Heart left ventricle (tissue), 16 donors: ENCODE measurements around the gene STPG4. TPM values are rescaled to one million over a fixed set of nuclear protein-coding genes. Genes with fewer than 3 reads are reported as not detected.
"Not testable (repeated sequence)": the region's sequence is repeated elsewhere in the genome, so short reads cannot be mapped to it uniquely, and the experiment has no call there.

Experiments used
- ATAC-seq, 4 donors: fragments of 200-7000 bp; cut with Tn5 transposase; one replicate each; pipeline ENCODE4 v1.9.1; 2020 to 2022; ENCODE audit warnings: moderate library complexity in 4 of 4, mild to moderate bottlenecking in 3 of 4, moderate number of reproducible peaks in 1 of 4
- DNase-seq, 5 donors: peaks; one replicate each; pipeline ENCODE4 v3.0.0-alpha.2; 2020
- H3K27ac ChIP-seq, 12 donors: fragments of 200-600 bp; sonication (generic) in 4 of 12; one replicate each; pipeline versions ENCODE4 v1.5.0 to v1.8.0; 2016 to 2022; ENCODE audit warnings: mild to moderate bottlenecking in 2 of 12
- H3K27me3 ChIP-seq, 9 donors: fragments of 200-600 bp; sonication (generic) in 2 of 9; one replicate each; pipeline versions ENCODE4 v1.5.1 to v1.8.0; 2016 to 2022; ENCODE audit warnings: mild to moderate bottlenecking in 3 of 9
- H3K36me3 ChIP-seq, 9 donors: fragments of 200-600 bp; sonication (generic) in 2 of 9; one replicate each; pipeline versions ENCODE4 v1.5.0 to v1.8.0; 2018 to 2022; ENCODE audit warnings: mild to moderate bottlenecking in 2 of 9
- H3K4me1 ChIP-seq, 12 donors: fragments of 200-600 bp; sonication (generic) in 4 of 12; one replicate each; pipeline versions ENCODE4 v1.5.0 to v1.8.0; 2016 to 2022; ENCODE audit warnings: mild to moderate bottlenecking in 3 of 12
- H3K4me3 ChIP-seq, 12 donors: fragments of 200-600 bp; sonication (generic) in 4 of 12; one replicate each; pipeline versions ENCODE4 v1.5.0 to v1.8.0; 2017 to 2022; ENCODE audit warnings: mild to moderate bottlenecking in 9 of 12, moderate library complexity in 4 of 12
- H3K9me3 ChIP-seq, 12 donors: fragments of 200-600 bp; sonication (generic) in 4 of 12; one replicate each; pipeline versions ENCODE4 v1.5.0 to v1.8.0; 2016 to 2022; ENCODE audit warnings: mild to moderate bottlenecking in 1 of 12
- CTCF ChIP-seq, 12 donors: fragments of 200-600 bp; sonication (generic) in 4 of 12; IDR thresholded peaks; one replicate each; pipeline versions ENCODE4 v1.5.0 to v1.8.0; 2018 to 2022; ENCODE audit warnings: antibody characterized with exemption in 12 of 12, mild to moderate bottlenecking in 5 of 12
- POLR2A ChIP-seq, 2 donors: fragments of 450-650 bp; IDR thresholded peaks; one replicate each; pipeline ENCODE4 v1.6.1; 2017; ENCODE audit warnings: antibody characterized with exemption in 2 of 2, mild to moderate bottlenecking in 2 of 2, moderate library complexity in 2 of 2
- WGBS, 4 donors: extraction: QIAGEN DNeasy Blood & Tissue Kit in 2 of 4; methylation state at CpG; one replicate each; pipeline versions ENCODE4 v1.1.5 to v1.1.7; 2013 to 2018; 5-methylcytosine and 5-hydroxymethylcytosine counted together
- intact Hi-C, 10 donors: fragments of 100-400 bp; cut with DNase I; formaldehyde crosslinking; loops; one replicate each; pipeline versions ENCODE4 v1.11.1 to v1.14.2; 2022
- polyA plus RNA-seq, 2 donors: library from polyadenylated mRNA; stranded (reverse); fragments of 200-250 nt; gene quantifications; one replicate each; pipeline ENCODE4 v1.2.3, GENCODE V29; 2013
- total RNA-seq, 9 donors: library from RNA; depleted of rRNA in 2 of 9; stranded (reverse); fragments of >200 nt in 2 of 9; fragmentation: NEBNext Ultra II Directional in 3 of 9; extraction: Animal tissue kit (Norgen Biotek cat#: 25700) in 3 of 9; gene quantifications; one replicate each; pipeline versions ENCODE4 v1.1.0 to v1.2.4, GENCODE V29; 2016 to 2023
- donor health status: ischemic (EF 13 %, LVEDD 7.1; RV severe dilation, severe dysfunction).
- donor health status: healthy with polysubstance abuse.
- donor health status: DM: no; HTN: yes; CAD: no.
- donor health status: DM: no; HTN: no; CAD: no.
- donor health status: ischemic (EF 25% LVEDD 6.9; RV normal size, moderate dysfunction).
- donor health status: ischemic (EF 25% LVEDD 5.7; RV mildly dilated, moderate dysfunction).
- donor health status: healthy.
- donor health status: DM: yes; HTN: yes; CAD: no.
- donor health status: ischemic (EF 35%, LVEDD 5.7; RV mildly dilated, moderate dysfunction).
- donor health status: nonischemic (EF 11% LVEDD 7.7; RV severe dilation, severe dysfunction).
- donor health status: DM: yes; HTN: yes; CAD: no.
- donor health status: PGD.
- donor health status: ischemic (EF 29% LVEDD 5.4; RV normal size, mild dysfunction).
- donor health status: nonischemic (EF 23%, LVEDD 6.1; RV moderate dilation, normal function).

Gene STPG4
- total and polyA plus RNA-seq, 11 donors: 0.52 TPM; not detected in 10

DNA sequence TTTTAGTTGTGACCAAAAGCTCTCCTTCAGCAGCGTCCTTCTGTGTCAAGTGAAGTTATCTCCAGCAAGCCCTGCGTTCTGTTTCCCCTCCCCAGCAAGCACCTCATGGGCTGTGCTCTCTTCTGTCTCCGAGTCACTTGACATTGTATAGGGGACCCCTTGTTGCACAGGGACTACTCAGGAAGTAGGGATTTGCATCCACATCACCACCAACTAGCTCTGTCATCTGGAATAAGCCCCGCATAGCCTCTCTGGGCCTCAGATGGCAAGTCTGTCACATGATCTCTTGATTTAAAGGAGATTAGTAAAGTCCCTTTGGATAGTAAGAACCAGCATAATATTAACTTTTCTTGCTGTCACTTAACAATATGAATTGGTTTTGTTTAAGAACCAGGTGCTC lies 32.0 kb upstream of the STPG4 start:
- H3K4me3 ChIP-seq: no peak overlapping the region
- H3K27ac ChIP-seq: no peak overlapping the region
- no peak for ATAC-seq
- H3K27me3 ChIP-seq: no peaks in the 10 kb centered on the region
- intact Hi-C loops: no loop called here
- 90 to 94% (median 92%) methylated on average over 4 of the region's 4 CpGs for WGBS, 4 donors
- H3K4me1 ChIP-seq: peaks cover 0 to 10% (median 0%) of the 10 kb centered on the region in 12 donors
- H3K9me3 ChIP-seq: no peaks in the 10 kb centered on the region
- TF ChIP-seq POLR2A (IDR thresholded peaks at IDR 0.05) (no peak), CTCF (IDR thresholded peaks at IDR 0.05) (no peak)
- H3K36me3 ChIP-seq: no peaks in the 10 kb centered on the region
- no peak for DNase-seq

DNA sequence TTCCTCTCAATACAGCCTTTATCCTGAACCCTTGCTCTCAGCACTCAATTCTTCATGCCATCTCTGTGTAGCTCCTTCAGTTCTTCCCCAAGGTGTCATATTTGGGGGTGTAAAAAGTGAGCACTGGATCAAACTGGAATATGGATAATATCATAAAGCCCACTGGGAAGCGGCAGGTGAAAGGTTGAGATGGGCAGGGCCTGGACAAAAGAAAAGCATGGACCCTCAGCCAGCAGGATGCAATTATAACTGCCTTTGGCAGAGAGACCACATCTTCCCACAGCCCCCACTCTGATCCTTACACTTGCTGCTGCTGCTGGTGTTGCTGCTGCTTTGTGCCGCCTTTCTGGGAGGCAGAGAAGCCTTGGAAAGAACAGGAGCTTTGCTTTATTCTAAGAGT lies 31.2 kb upstream of the STPG4 start:
- Histone ChIP-seq H3K4me1 (peaks cover 0 to 3% (median 0%) of the 10 kb centered on the region in 12 donors), H3K36me3 (no peaks in the 10 kb centered on the region), H3K27ac (no peak overlapping the region), H3K27me3 (no peaks in the 10 kb centered on the region), H3K9me3 (no peaks in the 10 kb centered on the region), H3K4me3 (no peak overlapping the region)
- 94 to 100% (median 96%) methylated on average over 2 of the region's 2 CpGs for WGBS, 4 donors
- TF ChIP-seq POLR2A (IDR thresholded peaks at IDR 0.05) (no peak), CTCF (IDR thresholded peaks at IDR 0.05) (no peak)
- ATAC-seq (no peak), DNase-seq (no peak)
- intact Hi-C loops: no loop called here

DNA sequence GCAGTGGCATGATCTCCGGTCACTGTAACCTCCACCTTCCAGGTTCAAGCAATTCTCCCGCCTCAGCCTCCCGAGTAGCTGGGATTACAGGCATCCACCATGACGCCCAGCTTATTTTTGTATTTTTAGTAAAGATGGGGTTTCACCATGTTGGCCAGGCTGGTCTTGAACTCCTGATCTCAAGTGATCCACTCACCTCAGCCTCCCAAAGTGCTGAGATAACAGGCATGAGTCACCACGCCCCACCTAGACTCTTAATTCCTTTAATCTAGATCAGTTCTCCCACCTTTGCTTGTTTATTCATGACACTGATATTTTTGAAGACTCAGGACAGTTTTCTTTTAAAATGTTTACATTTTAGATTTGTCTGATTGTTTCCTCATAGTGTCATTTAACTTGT lies 30.0 kb upstream of the STPG4 start:
- H3K27me3 ChIP-seq, intact Hi-C loops, H3K4me3 ChIP-seq, H3K27ac ChIP-seq, ATAC-seq, H3K36me3 ChIP-seq, H3K9me3 ChIP-seq, DNase-seq, H3K4me1 ChIP-seq: not testable (repeated sequence)
- 76 to 87% (median 81%) methylated on average over 5 of the region's 5 CpGs for WGBS, 4 donors

DNA sequence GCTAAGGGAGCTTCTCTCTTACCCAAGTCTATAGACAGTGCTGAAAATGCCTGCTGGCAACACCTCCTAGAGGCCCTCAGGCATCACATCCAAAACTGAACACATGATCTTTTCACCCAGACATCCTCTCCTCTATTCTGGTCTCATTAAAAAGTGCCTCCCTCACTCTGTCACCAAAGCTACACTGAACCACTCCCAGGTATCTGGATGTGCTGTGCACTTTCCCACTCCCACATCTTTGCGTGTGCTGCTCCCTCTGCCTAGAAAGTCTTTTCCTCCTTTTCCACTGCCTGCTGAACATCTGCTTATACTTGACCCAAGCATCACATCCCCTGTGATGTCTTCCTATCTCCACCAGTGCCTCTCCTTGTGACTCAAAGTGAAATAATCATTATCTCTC lies 26.1 kb upstream of the STPG4 start:
- 91 to 97% (median 95%) methylated on average over 1 of the region's 1 CpG for WGBS, 4 donors
- Histone ChIP-seq H3K27me3 (no peaks in the 10 kb centered on the region), H3K27ac (no peak overlapping the region), H3K36me3 (no peaks in the 10 kb centered on the region), H3K4me1 (peaks cover 0 to 8% (median 2%) of the 10 kb centered on the region in 12 donors), H3K4me3 (no peak overlapping the region), H3K9me3 (no peaks in the 10 kb centered on the region)
- ATAC-seq (no peak), DNase-seq (no peak)
- intact Hi-C loops: loop anchor here in 2 of 10 donors (5.0 kb wide), 2 partner anchors 91 to 141 kb away; no protein-coding TSS in a partner anchor
- TF ChIP-seq CTCF (IDR thresholded peaks at IDR 0.05): no peak
- no peak for TF ChIP-seq POLR2A (IDR thresholded peaks at IDR 0.05)

DNA sequence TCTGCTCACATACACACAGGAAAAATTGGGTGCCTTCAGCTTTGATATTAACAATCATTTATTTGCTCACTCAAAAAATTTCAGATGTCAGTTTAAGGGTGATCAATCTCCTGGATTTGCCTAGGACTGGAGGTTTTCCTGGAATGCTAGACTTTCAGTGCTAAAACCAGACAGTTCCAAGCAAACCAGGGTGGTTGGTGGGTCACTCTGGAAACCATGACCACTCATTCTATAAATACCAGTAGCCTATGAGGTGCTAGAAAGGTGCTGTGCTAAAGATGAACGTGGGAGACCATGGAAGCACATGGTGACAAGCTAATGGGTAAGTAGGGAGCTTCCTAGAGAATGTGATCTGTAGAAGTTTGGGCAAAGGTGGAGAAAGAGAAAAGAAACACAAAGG lies 25.4 kb upstream of the STPG4 start:
- no peak for ATAC-seq
- Histone ChIP-seq H3K36me3 (no peaks in the 10 kb centered on the region), H3K27me3 (no peaks in the 10 kb centered on the region), H3K4me1 (peaks cover 0 to 8% (median 2%) of the 10 kb centered on the region in 12 donors), H3K4me3 (no peak overlapping the region), H3K9me3 (no peaks in the 10 kb centered on the region), H3K27ac (no peak overlapping the region)
- DNase-seq: no peak
- WGBS, 4 donors: 81 to 89% (median 86%) methylated on average over 1 of the region's 1 CpG
- TF ChIP-seq POLR2A (IDR thresholded peaks at IDR 0.05) (no peak), CTCF (IDR thresholded peaks at IDR 0.05) (no peak)
- intact Hi-C loops: loop anchor here in 2 of 10 donors (5.0 kb wide), 2 partner anchors 92 to 142 kb away; no protein-coding TSS in a partner anchor
